HTR-8/SVneo (cell line): Measurements from ENCODE around the gene FIBCD1.
"Not testable (repeated sequence)": the region's sequence is repeated elsewhere in the genome, so short reads cannot be mapped to it uniquely, and the experiment has no call there.

Experiments used
- DNase-seq: peaks from one replicate; pipeline ENCODE4 v3.0.0; 2011; ENCODE audit warnings: low spot score, mixed read lengths; ENCODE audit not compliant: insufficient read length
- FAIRE-seq: peaks from 2 replicates; lab custom pipeline; 2011; peaks lifted over from hg19 to GRCh38; lab: Jason Lieb, UNC

The FIBCD1 gene

DNA sequence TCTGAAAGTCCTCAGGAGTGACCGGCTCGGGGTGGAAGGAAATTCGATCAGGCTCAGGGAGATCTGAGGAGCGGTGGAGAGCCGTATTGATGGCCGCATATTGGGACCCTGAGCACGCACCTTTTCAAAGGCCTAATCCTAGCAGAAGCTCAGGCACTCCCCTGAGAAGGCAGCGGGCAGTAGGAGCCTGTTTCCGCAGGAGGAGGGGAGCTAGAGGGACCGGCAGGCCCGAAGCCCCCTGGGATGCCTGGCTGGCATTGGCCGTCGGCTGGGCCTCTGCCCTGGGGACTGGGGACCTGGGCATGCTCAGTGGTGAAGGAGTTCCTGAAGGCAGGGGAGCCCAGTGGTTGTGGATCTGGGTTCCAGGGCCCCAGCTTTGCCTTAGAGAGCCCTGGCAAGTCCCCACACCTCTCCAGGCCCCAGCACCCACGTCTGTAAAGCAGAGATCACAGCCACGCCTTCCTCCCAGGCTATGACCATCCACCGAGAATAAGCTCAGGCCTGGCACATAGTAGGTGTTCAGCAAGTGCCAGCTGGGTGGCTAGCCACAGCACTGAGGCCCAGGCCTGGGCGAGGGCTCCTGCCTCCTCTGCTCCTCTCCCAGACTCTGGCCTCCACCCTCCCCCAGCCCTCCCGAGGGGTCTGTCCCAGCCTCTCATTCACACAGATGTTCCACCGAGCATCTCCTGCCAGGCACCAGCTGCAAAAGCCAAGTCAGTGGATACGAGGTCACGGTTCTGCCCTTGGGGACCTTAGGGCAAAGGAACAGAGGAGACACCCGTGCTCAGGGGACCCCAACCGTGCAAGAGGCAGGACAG lies 25.2 kb downstream of the FIBCD1 start:
- FAIRE-seq (no peak), DNase-seq (no peak)

GRCh38 chr9:130912932-130913598 lies 26.0 kb downstream of the FIBCD1 start:
- DNase-seq (peak; percentile 77), FAIRE-seq (no peak)

DNA sequence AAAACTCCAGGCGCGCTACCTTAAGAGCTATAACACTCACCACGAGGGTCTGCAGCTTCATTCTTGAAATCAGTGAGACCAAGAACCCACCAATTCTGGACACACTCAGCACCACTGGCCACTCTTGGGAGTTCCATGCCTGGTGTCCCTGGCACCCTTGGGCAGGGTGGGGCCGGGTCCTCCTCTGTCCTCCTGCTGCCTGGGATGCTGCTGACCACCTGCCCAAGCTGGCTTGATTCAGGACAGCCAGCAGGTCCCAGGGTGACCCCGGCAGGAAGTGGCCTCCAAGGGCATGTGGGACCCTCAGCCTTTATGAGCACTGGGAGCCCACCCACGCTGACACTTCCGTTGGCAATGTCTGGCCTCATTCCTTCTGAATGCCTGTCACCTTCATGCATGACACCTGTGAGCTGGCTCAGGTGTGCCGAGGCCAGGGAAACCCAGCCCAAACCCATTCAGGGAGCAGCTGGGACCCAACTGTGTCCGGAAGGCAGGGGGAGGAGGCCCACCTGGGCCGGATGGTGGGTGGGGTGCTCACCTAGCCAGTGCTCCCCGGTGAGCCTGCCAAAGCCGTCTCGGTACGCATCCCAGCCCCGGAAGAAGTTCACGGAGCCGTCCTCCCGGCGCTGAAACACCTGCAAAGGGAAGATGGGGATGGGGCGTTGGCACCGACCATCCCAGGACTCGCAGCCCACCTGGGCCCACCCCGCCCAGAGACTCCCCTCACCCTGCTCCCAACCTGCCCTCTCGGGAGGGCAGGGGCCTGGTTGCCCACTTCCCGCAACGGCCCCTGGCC lies 27.6 kb downstream of the FIBCD1 start:
- DNase-seq (no peak), FAIRE-seq (no peak)

- not testable (repeated sequence) for FAIRE-seq, DNase-seq
Measured at GRCh38 chr9:130910670-130911069, 28.4 kb downstream of the FIBCD1 start.

GRCh38 chr9:130910041-130910440 lies 29.0 kb downstream of the FIBCD1 start:
- DNase-seq, FAIRE-seq: not testable (repeated sequence)

- FAIRE-seq (no peak), DNase-seq (no peak)
Measured at GRCh38 chr9:130908878-130909355, 30.1 kb downstream of the FIBCD1 start.

- DNase-seq = no peak
- no peak for FAIRE-seq
Measured at GRCh38 chr9:130908146-130908877, 30.7 kb downstream of the FIBCD1 start.

DNA sequence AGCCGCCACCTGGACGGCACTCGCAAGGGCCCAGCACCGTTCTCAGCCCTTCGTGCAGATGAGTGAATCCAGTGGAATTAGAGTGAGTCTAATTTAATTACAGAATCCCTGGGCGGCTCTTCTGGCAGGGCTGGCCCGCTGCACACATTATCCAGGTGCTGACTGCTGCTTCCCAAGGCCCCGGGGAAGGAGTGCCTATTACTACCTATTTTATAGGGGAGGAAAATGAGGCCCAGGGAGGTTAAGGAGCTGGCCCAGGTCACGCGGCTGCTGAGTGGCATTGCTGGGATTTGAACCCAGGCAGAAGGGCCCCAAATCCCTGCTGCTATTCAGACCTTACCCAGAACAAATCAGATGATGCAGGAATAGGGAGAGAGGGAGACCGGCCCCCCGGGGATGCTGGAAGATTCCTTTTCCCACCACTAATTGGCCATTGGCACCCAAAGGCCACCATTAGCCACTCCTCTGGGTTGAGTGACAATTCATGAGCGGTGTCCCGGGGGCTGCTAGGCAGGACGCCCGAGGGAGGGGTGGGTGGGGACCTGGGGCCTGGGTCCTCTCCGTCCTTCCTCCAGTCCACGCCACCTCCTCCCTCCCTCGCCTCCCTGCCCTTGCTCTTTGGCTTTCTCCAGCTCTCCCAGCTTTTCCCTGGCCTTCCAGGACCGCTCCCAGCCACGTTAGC lies 32.2 kb downstream of the FIBCD1 start:
- no peak for FAIRE-seq
- no peak for DNase-seq

GRCh38 chr9:130905902-130906734 lies 32.9 kb downstream of the FIBCD1 start:
- DNase-seq (no peak), FAIRE-seq (no peak)

GRCh38 chr9:130905125-130905901 lies 33.7 kb downstream of the FIBCD1 start:
- DNase-seq = no peak
- no peak for FAIRE-seq

- DNase-seq = no peak
Measured at GRCh38 chr9:130904070-130905044, 34.7 kb downstream of the FIBCD1 start.

DNA sequence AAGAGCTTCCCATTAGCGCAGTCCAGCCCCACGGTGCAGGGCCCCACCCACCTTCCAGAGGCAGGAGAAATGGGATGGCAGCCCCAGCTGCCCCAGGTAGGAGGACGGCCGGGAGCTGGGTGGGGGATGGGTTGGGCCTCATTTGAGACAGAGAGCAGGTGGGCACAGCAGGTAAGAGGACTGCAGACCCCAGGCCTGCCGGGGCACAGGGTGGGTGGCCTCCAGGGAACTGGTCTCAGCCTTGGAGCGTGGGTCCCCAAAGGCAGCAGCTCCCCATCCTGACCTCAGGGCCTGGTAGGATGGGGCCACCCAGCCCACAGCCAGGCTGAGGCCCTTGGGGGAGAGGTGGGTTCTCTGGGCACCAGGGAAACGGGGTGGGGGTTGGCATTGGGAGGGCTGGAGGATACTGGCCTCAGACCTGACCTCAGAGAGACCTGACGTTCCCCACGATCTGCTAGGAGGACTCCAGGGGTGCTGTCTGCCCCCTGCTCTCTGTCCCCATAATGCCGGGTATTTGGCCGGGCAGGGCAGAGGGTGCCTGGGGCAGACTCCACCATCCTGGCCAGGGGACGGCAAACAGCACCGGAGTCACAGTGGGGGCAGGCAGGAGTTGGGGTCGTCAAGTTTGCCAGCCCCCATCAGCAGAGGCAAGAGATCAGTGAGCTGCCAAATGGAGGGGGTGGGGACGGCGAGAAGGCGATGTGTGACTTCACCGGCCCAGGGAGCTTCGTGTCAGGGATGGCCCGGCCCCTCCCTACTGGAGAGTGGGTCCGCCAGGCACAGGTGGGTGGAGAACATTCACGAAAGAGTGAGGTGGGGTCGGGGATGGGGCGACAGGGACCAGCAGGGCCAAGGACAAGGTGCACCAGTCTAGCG lies 35.6 kb downstream of the FIBCD1 start:
- DNase-seq (no peak), FAIRE-seq (no peak)

More at GRCh38 chr9:130904070-130905044, 34.7 kb downstream of the FIBCD1 start:
- no peak for FAIRE-seq

GRCh38 chr9:130902204-130903185 lies 36.6 kb downstream of the FIBCD1 start:
- FAIRE-seq (no peak), DNase-seq (no peak)

- DNase-seq (no peak), FAIRE-seq (no peak)
Measured at GRCh38 chr9:130901498-130902203, 37.4 kb downstream of the FIBCD1 start.
